Tibial artery (tissue), 4 donors: Measurements from ENCODE around the gene CATSPERE.
A peak's percentile ranks its signal among the peaks of the same experiment; 100 is the strongest.
"Not testable (repeated sequence)": the region's sequence is repeated elsewhere in the genome, so short reads cannot be mapped to it uniquely, and the experiment has no call there.

ENCODE experiments used
- DNase-seq, 2 donors: peaks; one replicate each; pipeline ENCODE4 v3.0.0-alpha.2; 2019
- H3K27ac ChIP-seq, 2 donors: fragments of 200-600 bp; sonication (generic) in 1 of 2; 1 replicate in 1 of 2; 2 replicates in 1 of 2; pipeline ENCODE4 v1.5.1; 2018 to 2019; ENCODE audit warnings: mild to moderate bottlenecking in 1 of 2
- H3K27me3 ChIP-seq, 2 donors: fragments of 200-600 bp; sonication (generic) in 1 of 2; one replicate each; pipeline versions ENCODE4 v1.5.1 to v1.6.0; 2016 to 2019
- H3K36me3 ChIP-seq, 3 donors: fragments of 200-600 bp; sonication (generic) in 2 of 3; one replicate each; pipeline ENCODE4 v1.5.1; 2016 to 2019; ENCODE audit warnings: mild to moderate bottlenecking in 2 of 3
- H3K4me1 ChIP-seq, 4 donors: fragments of 200-600 bp; sonication (generic) in 2 of 4; 1 replicate in 3 of 4; 2 replicates in 1 of 4; pipeline ENCODE4 v1.5.1; 2016 to 2019
- H3K4me3 ChIP-seq, 2 donors: fragments of 200-600 bp; sonication (generic) in 1 of 2; 1 replicate in 1 of 2; 2 replicates in 1 of 2; pipeline ENCODE4 v1.5.1; 2018 to 2019; ENCODE audit warnings: mild to moderate bottlenecking in 2 of 2
- H3K9me3 ChIP-seq, 3 donors: fragments of 200-600 bp; sonication (generic) in 1 of 3; one replicate each; pipeline ENCODE4 v1.5.1; 2016 to 2019
- intact Hi-C: fragments of 100-400 bp; cut with DNase I; formaldehyde crosslinking; loops from one replicate; pipeline ENCODE4 v1.15.0; 2023; ENCODE audit warnings: low total_unique reads
- TF ChIP-seq, protein P1 (sequence below), 2 experiments: fragments of 200-600 bp in 1 of 2; fragments of 450-650 bp in 1 of 2; IDR thresholded peaks; one replicate each; pipeline ENCODE4 v1.5.1; 2017 to 2019; ENCODE audit warnings: antibody characterized with exemption in 2 of 2, mild to moderate bottlenecking in 1 of 2, moderate library complexity in 1 of 2

The CATSPERE gene

DNA sequence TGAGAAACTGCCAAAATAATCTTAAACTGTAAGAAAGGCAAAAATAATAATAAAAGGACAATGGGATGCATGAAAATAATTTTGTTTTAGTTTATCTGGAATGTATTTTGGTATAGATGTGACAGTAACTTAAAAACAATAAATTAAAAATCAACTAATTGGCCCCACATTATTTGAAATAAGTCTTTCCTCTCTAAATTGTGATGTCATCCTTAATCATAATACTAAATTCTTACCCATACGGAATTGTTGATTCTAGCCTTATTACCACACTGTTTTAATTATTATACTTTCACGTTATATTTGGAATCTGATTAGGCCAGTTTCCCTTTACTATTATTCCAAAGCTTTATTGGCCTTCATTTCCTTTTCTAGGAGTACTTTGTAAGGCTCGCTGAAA is 199.5 kb downstream of the CATSPERE start:
- Histone ChIP-seq H3K27ac (peak overlapping the region in 1 of 2 donors; percentile 43), H3K27me3 (no peaks in the 10 kb centered on the region), H3K9me3 (no peaks in the 10 kb centered on the region), H3K4me1 (peaks cover 0 to 78% (median 39%) of the 10 kb centered on the region in 4 donors), H3K4me3 (no peak overlapping the region), H3K36me3 (no peaks in the 10 kb centered on the region)
- intact Hi-C loops, result no loop called here
- TF ChIP-seq, protein P1, sequence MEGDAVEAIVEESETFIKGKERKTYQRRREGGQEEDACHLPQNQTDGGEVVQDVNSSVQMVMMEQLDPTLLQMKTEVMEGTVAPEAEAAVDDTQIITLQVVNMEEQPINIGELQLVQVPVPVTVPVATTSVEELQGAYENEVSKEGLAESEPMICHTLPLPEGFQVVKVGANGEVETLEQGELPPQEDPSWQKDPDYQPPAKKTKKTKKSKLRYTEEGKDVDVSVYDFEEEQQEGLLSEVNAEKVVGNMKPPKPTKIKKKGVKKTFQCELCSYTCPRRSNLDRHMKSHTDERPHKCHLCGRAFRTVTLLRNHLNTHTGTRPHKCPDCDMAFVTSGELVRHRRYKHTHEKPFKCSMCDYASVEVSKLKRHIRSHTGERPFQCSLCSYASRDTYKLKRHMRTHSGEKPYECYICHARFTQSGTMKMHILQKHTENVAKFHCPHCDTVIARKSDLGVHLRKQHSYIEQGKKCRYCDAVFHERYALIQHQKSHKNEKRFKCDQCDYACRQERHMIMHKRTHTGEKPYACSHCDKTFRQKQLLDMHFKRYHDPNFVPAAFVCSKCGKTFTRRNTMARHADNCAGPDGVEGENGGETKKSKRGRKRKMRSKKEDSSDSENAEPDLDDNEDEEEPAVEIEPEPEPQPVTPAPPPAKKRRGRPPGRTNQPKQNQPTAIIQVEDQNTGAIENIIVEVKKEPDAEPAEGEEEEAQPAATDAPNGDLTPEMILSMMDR (IDR thresholded peaks at IDR 0.05), result no peak
- DNase-seq, result no peak

DNA sequence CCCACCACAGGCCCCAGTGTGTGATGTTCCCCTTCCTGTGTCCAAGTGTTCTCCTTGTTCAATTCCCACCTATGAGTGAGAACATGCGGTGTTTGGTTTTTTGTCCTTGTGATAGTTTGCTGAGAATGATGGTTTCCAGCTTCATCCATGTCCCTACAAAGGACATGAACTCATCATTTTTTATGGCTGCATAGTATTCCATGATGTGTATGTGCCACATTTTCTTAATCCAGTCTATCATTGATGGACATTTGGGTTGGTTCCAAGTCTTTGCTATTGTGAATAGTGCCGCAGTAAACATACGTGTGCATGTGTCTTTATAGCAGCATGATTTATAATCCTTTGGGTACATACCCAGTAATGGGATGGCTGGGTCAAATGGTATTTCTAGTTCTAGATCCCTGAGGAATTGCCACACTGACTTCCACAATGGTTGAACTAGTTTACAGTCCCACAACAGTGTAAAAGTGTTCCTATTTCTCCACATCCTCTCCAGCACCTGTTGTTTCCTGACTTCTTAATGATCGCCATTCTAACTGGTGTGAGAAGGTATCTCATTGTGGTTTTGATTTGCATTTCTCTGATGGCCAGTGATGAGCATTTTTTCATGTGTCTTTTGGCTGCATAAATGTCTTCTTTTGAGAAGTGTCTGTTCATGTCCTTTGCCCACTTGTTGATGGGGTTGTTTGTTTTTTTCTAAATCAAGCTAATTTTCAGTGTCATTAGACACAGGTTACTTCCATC is 200.7 kb downstream of the CATSPERE start:
- H3K4me1 ChIP-seq, result peaks cover 0 to 78% (median 41%) of the 10 kb centered on the region in 4 donors
- H3K27ac ChIP-seq, H3K4me3 ChIP-seq, H3K9me3 ChIP-seq, intact Hi-C loops, H3K36me3 ChIP-seq, H3K27me3 ChIP-seq, DNase-seq: not testable (repeated sequence)

DNA sequence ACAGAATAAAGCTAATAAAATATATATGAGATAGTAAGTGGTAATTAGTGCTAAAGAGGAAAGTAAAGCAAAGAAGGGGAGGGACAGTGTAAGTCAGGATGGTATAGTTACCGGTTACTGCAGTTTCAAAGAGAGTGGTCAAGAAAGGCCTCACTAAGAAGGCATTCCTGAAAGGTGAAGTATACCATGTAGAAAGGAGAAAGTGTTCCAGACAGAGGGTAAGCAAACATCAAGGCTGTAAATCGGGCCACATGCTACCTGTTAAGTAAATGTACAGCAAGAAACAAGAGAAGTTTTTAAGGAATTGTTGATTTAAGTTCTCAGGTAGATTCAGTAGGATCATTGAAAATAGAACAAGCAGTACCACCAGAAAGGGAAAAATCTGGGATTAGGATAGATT is 201.5 kb downstream of the CATSPERE start:
- TF ChIP-seq, protein P1 (IDR thresholded peaks at IDR 0.05), result no peak
- H3K9me3 ChIP-seq, result no peaks in the 10 kb centered on the region
- intact Hi-C loops, result no loop called here
- H3K27ac ChIP-seq, result peak overlapping the region in 1 of 2 donors; percentile 42
- no peaks in the 10 kb centered on the region for H3K36me3 ChIP-seq
- no peaks in the 10 kb centered on the region for H3K27me3 ChIP-seq
- H3K4me1 ChIP-seq, result peaks cover 0 to 70% (median 37%) of the 10 kb centered on the region in 4 donors
- no peak for DNase-seq
- H3K4me3 ChIP-seq, result no peak overlapping the region

DNA sequence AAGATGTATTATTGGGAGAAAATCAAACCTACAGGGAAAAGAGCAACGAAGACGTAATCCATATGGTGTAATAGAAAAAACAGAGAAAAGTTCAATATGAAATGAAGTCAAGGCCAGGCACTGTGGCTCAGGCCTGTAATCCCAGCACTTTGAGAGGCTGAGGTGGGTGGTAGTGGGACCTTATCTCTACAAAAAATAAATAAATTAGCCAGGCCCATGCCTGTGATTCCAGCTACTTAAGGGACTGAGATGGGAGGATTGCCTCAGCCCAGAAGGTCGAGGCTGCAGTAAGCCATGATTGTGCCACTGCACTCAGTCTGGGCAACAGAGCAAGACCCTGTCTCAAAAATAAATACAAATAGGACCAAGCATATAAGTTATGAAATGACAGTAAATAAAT is 203.3 kb downstream of the CATSPERE start:
- Histone ChIP-seq H3K27ac (no peak overlapping the region), H3K4me1 (peaks cover 0 to 56% (median 25%) of the 10 kb centered on the region in 4 donors), H3K4me3 (no peak overlapping the region), H3K36me3 (no peaks in the 10 kb centered on the region), H3K27me3 (no peaks in the 10 kb centered on the region), H3K9me3 (no peaks in the 10 kb centered on the region)
- TF ChIP-seq, protein P1 (IDR thresholded peaks at IDR 0.05), result no peak
- no peak for DNase-seq
- intact Hi-C loops, result no loop called here

DNA sequence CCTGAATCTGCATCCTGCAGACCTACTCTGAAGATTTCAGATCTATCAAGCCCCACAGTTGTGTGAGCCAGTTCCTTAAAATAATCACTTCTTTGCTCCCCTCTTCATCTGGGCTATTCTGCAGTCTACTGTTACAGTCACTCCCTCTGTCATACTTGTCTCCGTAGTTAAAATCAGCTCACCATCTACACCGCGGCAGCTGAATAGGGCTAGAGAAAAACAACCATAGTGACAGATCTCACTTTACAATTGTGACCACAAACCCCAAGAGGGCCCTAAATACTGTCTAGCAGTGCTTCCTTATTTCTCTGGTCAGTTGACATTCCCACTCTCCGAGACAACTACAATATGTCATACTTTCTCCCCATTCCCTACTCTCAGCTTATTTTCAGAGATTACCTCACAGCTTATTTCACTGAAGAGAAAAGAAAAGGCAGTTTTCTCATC is 204.7 kb downstream of the CATSPERE start:
- DNase-seq, result no peak

DNA sequence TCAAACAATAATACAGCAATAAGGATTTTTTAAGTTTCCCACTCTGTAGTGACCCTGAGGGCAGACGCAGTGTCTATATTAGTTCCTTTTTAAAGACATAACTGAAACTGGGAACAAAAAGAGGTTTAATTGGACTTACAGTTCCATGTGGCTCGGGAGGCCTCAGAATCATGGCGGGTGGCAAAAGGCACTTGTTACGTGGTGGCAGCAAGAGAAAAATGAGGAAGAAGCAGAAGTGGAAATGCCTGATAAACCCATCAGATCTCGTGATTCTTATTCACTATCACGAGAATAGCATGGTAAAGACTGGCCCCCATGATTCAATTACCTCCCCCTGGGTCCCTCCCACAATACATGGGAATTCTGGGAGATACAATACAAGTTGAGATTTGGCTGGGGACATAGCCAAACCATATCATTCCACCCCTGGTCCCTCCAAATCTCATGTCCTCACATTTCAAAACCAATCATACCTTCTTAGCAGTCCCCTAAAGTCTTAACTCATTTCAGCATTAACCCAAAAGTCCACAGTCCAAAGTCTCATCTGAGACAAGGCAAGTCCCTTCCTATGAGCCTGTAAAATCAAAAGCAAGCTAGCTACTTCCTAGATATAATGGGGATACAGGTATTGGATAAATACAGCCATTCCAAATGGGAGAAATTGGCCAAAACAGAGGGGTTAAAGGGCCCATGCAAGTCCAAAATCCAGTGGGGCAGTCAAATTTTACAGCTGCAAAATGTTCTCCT is 205.8 kb downstream of the CATSPERE start:
- intact Hi-C loops, H3K9me3 ChIP-seq, DNase-seq, H3K27me3 ChIP-seq, H3K4me3 ChIP-seq, H3K27ac ChIP-seq, H3K36me3 ChIP-seq: not testable (repeated sequence)
- H3K4me1 ChIP-seq, result peaks cover 0 to 42% (median 16%) of the 10 kb centered on the region in 4 donors

More for the DNA sequence above, 204.7 kb downstream of the CATSPERE start:
- no peaks in the 10 kb centered on the region for H3K27me3 ChIP-seq
- TF ChIP-seq, protein P1 (IDR thresholded peaks at IDR 0.05), result no peak
- peak overlapping the region; percentile 25 to 37 for H3K27ac ChIP-seq
- peak overlapping the region in 1 of 2 donors; percentile 12 for H3K4me3 ChIP-seq
- H3K36me3 ChIP-seq, result no peaks in the 10 kb centered on the region
- H3K9me3 ChIP-seq, result no peaks in the 10 kb centered on the region
- peaks cover 0 to 42% (median 16%) of the 10 kb centered on the region in 4 donors for H3K4me1 ChIP-seq
- intact Hi-C loops, result no loop called here
